SK-N-SH treated with all-trans-retinoic acid at 6 μM for 48 hours (cell line): ENCODE data around the gene RER1.

ENCODE experiments used
- ARNTL ChIP-seq: fragments of 450-650 bp; formaldehyde crosslinking; IDR thresholded peaks from 2 replicates; pipeline ENCODE4 v1.5.0; 2020; ENCODE audit warnings: low read depth, mild to moderate bottlenecking, moderate library complexity, borderline replicate concordance
- BACH2 ChIP-seq: fragments of 250-450 bp; sonication (Bioruptor Pico); IDR thresholded peaks from 2 replicates; pipeline ENCODE4 v1.9.0; 2021; ENCODE audit warnings: mild to moderate bottlenecking, borderline replicate concordance
- PPARA ChIP-seq: fragments of 250-450 bp; sonication (Bioruptor Pico); IDR thresholded peaks from 2 replicates; pipeline ENCODE4 v1.5.0; 2020; ENCODE audit warnings: mild to moderate bottlenecking, borderline replicate concordance
- SNAI2 ChIP-seq: fragments of 250-450 bp; sonication (Bioruptor Pico); IDR thresholded peaks from 2 replicates; pipeline ENCODE4 v1.5.0; 2020; ENCODE audit warnings: mild to moderate bottlenecking, moderate library complexity
- ZFP30 ChIP-seq: fragments of 450-650 bp; formaldehyde crosslinking; IDR thresholded peaks from 2 replicates; pipeline ENCODE4 v1.5.0; 2022; ENCODE audit warnings: mild to moderate bottlenecking, moderate library complexity
- ZNF565 ChIP-seq: fragments of 450-650 bp; formaldehyde crosslinking; conservative IDR thresholded peaks from 2 replicates; pipeline ENCODE4 v1.5.0; 2020; ENCODE audit warnings: low read depth, mild to moderate bottlenecking, moderate library complexity
- TF ChIP-seq, protein P1 (sequence below): fragments of 250-450 bp; sonication (Bioruptor Pico); IDR thresholded peaks from 2 replicates; pipeline ENCODE4 v1.8.0; 2020; ENCODE audit warnings: mild to moderate bottlenecking, moderate library complexity, borderline replicate concordance

GRCh38 chr1:2391931-2392509 lies 379 bp downstream of the RER1 start:
- TF ChIP-seq PPARA (CRISPR knock-in tag), result no peak
- TF ChIP-seq, protein P1, sequence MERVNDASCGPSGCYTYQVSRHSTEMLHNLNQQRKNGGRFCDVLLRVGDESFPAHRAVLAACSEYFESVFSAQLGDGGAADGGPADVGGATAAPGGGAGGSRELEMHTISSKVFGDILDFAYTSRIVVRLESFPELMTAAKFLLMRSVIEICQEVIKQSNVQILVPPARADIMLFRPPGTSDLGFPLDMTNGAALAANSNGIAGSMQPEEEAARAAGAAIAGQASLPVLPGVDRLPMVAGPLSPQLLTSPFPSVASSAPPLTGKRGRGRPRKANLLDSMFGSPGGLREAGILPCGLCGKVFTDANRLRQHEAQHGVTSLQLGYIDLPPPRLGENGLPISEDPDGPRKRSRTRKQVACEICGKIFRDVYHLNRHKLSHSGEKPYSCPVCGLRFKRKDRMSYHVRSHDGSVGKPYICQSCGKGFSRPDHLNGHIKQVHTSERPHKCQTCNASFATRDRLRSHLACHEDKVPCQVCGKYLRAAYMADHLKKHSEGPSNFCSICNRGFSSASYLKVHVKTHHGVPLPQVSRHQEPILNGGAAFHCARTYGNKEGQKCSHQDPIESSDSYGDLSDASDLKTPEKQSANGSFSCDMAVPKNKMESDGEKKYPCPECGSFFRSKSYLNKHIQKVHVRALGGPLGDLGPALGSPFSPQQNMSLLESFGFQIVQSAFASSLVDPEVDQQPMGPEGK (CRISPR knock-in tag), result no peak
- no peak for TF ChIP-seq ARNTL
- TF ChIP-seq SNAI2 (CRISPR knock-in tag), result no peak
- no peak for TF ChIP-seq ZFP30 (CRISPR knock-in tag)
- TF ChIP-seq BACH2, result no peak
- no peak for TF ChIP-seq ZNF565 (CRISPR knock-in tag)
